ENCODE data around the gene DOCK9. TPM values are rescaled to one million over a fixed set of nuclear protein-coding genes. Genes with fewer than 3 reads are reported as not detected.

Gene DOCK9
- total and polyA plus RNA-seq, 2 donors (not counting 3 experiments of a cell fraction or from before 2014, with no cell fraction given): 147 to 323 TPM

DNA sequence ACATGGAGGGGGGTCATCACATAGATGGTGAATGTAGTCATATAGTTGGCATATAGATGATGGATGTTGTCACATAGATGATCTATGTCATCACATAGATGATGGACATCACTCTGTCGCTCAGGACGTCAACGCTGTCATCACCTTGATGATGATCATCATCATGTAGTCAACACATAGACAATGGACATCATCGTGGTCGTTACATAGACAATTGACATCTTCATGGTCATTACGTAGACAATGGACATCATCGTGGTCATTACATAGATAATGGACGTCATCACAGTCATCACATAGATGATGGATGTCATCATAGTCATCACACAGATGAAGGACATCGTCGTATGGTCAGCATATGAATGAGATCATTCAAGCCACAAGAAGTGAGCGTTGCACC is 196.8 kb downstream of the DOCK9 start:
- Histone ChIP-seq H3K4me2 (ENCODE audit: insufficient read depth, low read length) (no peak overlapping the region), H3K9me1 (replicated peaks; ENCODE audit: control insufficient read depth, extremely low read depth, insufficient read depth, low read length) (no peaks in the 10 kb centered on the region)

More for the DNA sequence above, 196.8 kb downstream of the DOCK9 start:
- no peak for FAIRE-seq
- Histone ChIP-seq H3K4me3 (replicated peaks in 1 of 3; ENCODE audit: insufficient read depth in 1 of 3, low read depth in 1 of 3, low read length in 3 of 3) (no peak overlapping the region), H3K4me1 (ENCODE audit: control insufficient read depth, extremely low read depth, insufficient read depth, low read length) (peaks cover 3% of the 10 kb centered on the region), H3K27ac (ENCODE audit: insufficient read depth, low read depth, low read length) (no peak overlapping the region), H2AFZ (ENCODE audit: low read depth, low read length) (no peak overlapping the region), H3K79me2 (ENCODE audit: control insufficient read depth, insufficient read depth, low read length) (no peaks in the 10 kb centered on the region), H4K20me1 (replicated peaks; ENCODE audit: control insufficient read depth, extremely low read depth, insufficient read depth, low read length) (no peaks in the 10 kb centered on the region), H3K9ac (replicated peaks; ENCODE audit: extremely low read depth, insufficient read depth, low read length) (no peak overlapping the region), H3K27me3 (ENCODE audit: control insufficient read depth in 2 of 2, insufficient read depth in 2 of 2, low read length in 2 of 2) (peaks cover 5 to 9% of the 10 kb centered on the region in 2 experiments), H3K9me3 (replicated peaks; ENCODE audit: control insufficient read depth, insufficient read depth, low read length) (no peaks in the 10 kb centered on the region), H3K36me3 (ENCODE audit: control insufficient read depth in 2 of 2, extremely low read depth in 1 of 2, insufficient read depth in 2 of 2, low read length in 2 of 2) (no peaks in the 10 kb centered on the region)
- DNase-seq (ENCODE audit: low read depth, low spot score): no peak
- intact Hi-C loops (cut with micrococcal nuclease) (no loop called here), dilution Hi-C loops (cut with MboI; ENCODE audit: extremely low pct_ligation_motif_present, low sequenced_read_pairs) (no loop called here)
- no TSS peak for BruUV-seq (replicated peaks)
- no peak for TF ChIP-seq GATA2 (IDR thresholded peaks at IDR 0.05; ENCODE audit: insufficient read depth, insufficient read length, low read depth, low read length)
- TF ChIP-seq POLR2A (IDR thresholded peaks at IDR 0.05; ENCODE audit: low read depth, low read length): no peak
- no peak for TF ChIP-seq MYC (IDR thresholded peaks at IDR 0.05; ENCODE audit: low read depth, low read length)
- no peak for TF ChIP-seq EZH2 (IDR thresholded peaks at IDR 0.05; ENCODE audit: borderline replicate concordance, low read depth, low read length, severe bottlenecking)
- TF ChIP-seq CTCF (IDR thresholded peaks at IDR 0.05; ENCODE audit: extremely low read depth in 1 of 2, insufficient read depth in 1 of 2, low read depth in 1 of 2, low read length in 2 of 2): no peak
- TF ChIP-seq FOS (IDR thresholded peaks at IDR 0.05; ENCODE audit: borderline replicate concordance, insufficient read depth, low read length): no peak
- TF ChIP-seq, protein P1, sequence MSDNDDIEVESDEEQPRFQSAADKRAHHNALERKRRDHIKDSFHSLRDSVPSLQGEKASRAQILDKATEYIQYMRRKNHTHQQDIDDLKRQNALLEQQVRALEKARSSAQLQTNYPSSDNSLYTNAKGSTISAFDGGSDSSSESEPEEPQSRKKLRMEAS (IDR thresholded peaks at IDR 0.05; ENCODE audit: insufficient read depth, insufficient read length): no peak
- TF ChIP-seq POLR2AphosphoS5 (IDR thresholded peaks at IDR 0.05; ENCODE audit: insufficient read depth, low read depth, low read length): no peak
- TF ChIP-seq JUN (IDR thresholded peaks at IDR 0.05; ENCODE audit: borderline replicate concordance, insufficient read depth, insufficient read length, low read depth): no peak
- POLR2A ChIA-PET: no interaction called here
- CTCF ChIA-PET: no interaction called here

Data from endothelial cell of umbilical vein (primary cell).